Thoracic aorta (tissue), 2 donors: ENCODE results near the gene NKX1-2. TPM values are rescaled to one million over a fixed set of nuclear protein-coding genes. Genes with fewer than 3 reads are reported as not detected.

Experiments
- ATAC-seq: fragments of 150-250 bp; one replicate; pipeline ENCODE4 v1.8.0; 2017; ENCODE audit warnings: low read depth; ENCODE audit not compliant: insufficient number of reproducible peaks, low FRiP score
- DNase-seq: peaks from one replicate; pipeline ENCODE4 v3.0.0-alpha.2; 2020; ENCODE audit warnings: low spot score
- H3K27ac ChIP-seq, 2 donors: fragments of 200-600 bp; sonication (generic); 1 replicate in 1 of 2; 2 replicates in 1 of 2; pipeline ENCODE4 v1.5.1; 2016; ENCODE audit warnings: mild to moderate bottlenecking in 2 of 2, moderate library complexity in 2 of 2
- H3K27me3 ChIP-seq: fragments of 200-600 bp; sonication (generic); replicated peaks from 2 replicates; pipeline ENCODE4 v1.6.0; 2016; ENCODE audit warnings: mild to moderate bottlenecking; ENCODE audit not compliant: insufficient read depth
- H3K36me3 ChIP-seq: fragments of 200-600 bp; sonication (generic); one replicate; pipeline ENCODE4 v1.5.1; 2016
- H3K4me1 ChIP-seq, 2 donors: fragments of 200-600 bp; sonication (generic); 1 replicate in 1 of 2; 2 replicates in 1 of 2; pipeline versions ENCODE4 v1.5.1 to v1.6.0; 2016; ENCODE audit warnings: low read depth in 2 of 2, mild to moderate bottlenecking in 1 of 2; ENCODE audit not compliant: control insufficient read depth in 1 of 2
- H3K4me3 ChIP-seq: fragments of 200-600 bp; sonication (generic); 2 replicates; pipeline ENCODE4 v1.5.1; 2016; ENCODE audit warnings: mild to moderate bottlenecking
- H3K9me3 ChIP-seq: fragments of 200-600 bp; sonication (generic); 2 replicates; pipeline ENCODE4 v1.5.1; 2016
- CTCF ChIP-seq: fragments of 200-600 bp; sonication (generic); IDR thresholded peaks from one replicate; pipeline ENCODE4 v1.5.1; 2019; ENCODE audit warnings: antibody characterized with exemption
- total RNA-seq, 2 donors: library from RNA; depleted of rRNA; stranded (reverse); fragments of >200 nt; gene quantifications; one replicate each; pipeline versions ENCODE4 v1.1.0 to v1.2.3, GENCODE V29; 2016

Gene NKX1-2
- total RNA-seq, 2 donors from 2014 or later: not detected

DNA sequence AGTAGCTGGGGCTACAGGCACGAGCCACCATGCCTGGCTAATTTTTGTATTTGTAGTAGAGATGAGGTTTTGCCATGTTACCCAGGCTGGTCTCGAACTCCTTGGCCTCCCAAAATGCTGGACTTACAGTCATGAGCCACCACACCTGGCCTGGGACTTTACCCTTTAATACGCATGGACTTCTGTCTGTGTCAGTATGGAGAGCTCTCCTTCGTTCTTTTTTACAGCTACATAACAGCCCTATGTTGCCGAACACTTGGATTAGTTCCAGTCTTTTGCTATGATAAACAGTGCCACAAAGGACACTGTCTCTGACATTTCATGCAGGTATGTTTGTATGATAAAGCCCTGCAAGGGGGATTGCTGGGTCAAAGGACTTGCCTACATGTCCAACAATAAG lies 20.3 kb downstream of the NKX1-2 start:
- Histone ChIP-seq H3K4me1 (no peaks in the 10 kb centered on the region), H3K4me3 (no peak overlapping the region), H3K27ac (no peak overlapping the region), H3K36me3 (no peaks in the 10 kb centered on the region), H3K27me3 (no peaks in the 10 kb centered on the region), H3K9me3 (no peaks in the 10 kb centered on the region)
- DNase-seq (no peak), ATAC-seq (no peak)
- TF ChIP-seq CTCF: no peak

DNA sequence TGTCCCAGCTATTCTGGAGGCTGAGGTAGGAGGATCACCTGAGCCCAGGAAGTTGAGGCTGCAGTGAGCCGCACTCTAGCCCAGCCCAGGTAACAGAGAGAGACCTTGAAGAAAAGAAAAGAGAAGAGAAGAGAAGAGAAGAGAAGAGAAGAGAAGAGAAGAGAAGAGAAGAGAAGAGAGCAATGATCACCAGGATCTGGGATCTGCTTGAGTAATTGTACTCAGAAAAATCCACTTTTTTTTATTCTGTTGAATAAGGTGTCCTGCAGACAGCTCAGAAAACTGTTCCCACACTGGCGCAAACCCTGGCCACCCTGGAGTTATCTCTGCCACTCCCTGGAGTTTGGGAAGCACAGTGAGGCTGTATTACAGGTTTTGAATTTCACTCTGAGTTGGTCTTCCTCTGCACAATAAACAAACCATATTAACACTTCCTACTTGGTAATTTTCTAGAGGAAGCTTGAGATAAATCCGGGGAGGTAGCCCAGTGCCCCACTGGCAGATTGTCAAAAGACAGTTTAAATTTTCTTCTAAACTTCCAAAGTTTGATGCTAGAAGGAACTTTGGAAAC lies 21.5 kb downstream of the NKX1-2 start:
- Histone ChIP-seq H3K27me3 (no peaks in the 10 kb centered on the region), H3K36me3 (no peaks in the 10 kb centered on the region), H3K9me3 (no peaks in the 10 kb centered on the region), H3K4me1 (no peaks in the 10 kb centered on the region), H3K4me3 (no peak overlapping the region), H3K27ac (no peak overlapping the region)
- ATAC-seq (no peak), DNase-seq (no peak)
- no peak for TF ChIP-seq CTCF

GRCh38 chr10:124425227-124425962 lies 24.4 kb downstream of the NKX1-2 start:
- TF ChIP-seq CTCF: no peak
- no peak for ATAC-seq
- no peaks in the 10 kb centered on the region for H3K4me1 ChIP-seq

DNA sequence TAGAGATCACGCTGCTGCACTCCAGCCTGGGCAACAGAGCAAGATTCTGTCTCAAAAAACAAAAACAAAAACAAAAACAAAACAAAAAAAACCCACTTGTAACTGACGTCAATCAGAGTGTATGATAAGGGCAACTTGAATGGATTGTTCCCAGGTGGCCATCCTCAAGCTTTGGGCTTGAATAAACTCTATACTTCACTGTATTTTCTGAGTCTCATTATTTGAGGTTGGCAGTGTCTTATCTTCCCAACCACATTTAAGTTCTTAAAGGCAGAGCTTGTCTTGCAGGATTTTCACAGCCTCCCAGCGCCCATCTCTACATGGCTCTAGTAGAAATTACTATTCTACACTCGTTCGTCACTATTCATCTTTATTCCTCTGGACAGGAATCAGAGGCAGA lies 26.0 kb downstream of the NKX1-2 start:
- Histone ChIP-seq H3K4me1 (peaks cover 0 to 4% of the 10 kb centered on the region in 2 donors), H3K27me3 (no peaks in the 10 kb centered on the region), H3K36me3 (no peaks in the 10 kb centered on the region), H3K4me3 (no peak overlapping the region), H3K9me3 (no peaks in the 10 kb centered on the region), H3K27ac (no peak overlapping the region)
- DNase-seq (no peak), ATAC-seq (no peak)
- no peak for TF ChIP-seq CTCF

More at GRCh38 chr10:124425227-124425962, 24.4 kb downstream of the NKX1-2 start:
- DNase-seq: no peak
- Histone ChIP-seq H3K36me3 (no peaks in the 10 kb centered on the region), H3K27ac (no peak overlapping the region), H3K27me3 (no peaks in the 10 kb centered on the region), H3K4me3 (no peak overlapping the region), H3K9me3 (no peaks in the 10 kb centered on the region)

- ATAC-seq (no peak), DNase-seq (no peak)
- peaks cover 0 to 4% of the 10 kb centered on the region in 2 donors for H3K4me1 ChIP-seq
- H3K36me3 ChIP-seq: no peaks in the 10 kb centered on the region
- H3K4me3 ChIP-seq: no peak overlapping the region
- H3K27me3 ChIP-seq: no peaks in the 10 kb centered on the region
- no peaks in the 10 kb centered on the region for H3K9me3 ChIP-seq
- TF ChIP-seq CTCF: no peak
- H3K27ac ChIP-seq: no peak overlapping the region
Measured at GRCh38 chr10:124422742-124423141, 27.1 kb downstream of the NKX1-2 start.
